Calu3 (cell line): ENCODE data around the gene COG4. TPM values are rescaled to one million over a fixed set of nuclear protein-coding genes. Genes with fewer than 3 reads are reported as not detected.

Source experiments
- Bru-seq: library from RNA; stranded (reverse); fragments of 400-500 nt; gene quantifications from one replicate; lab custom pipeline; 2021; lab: Mats Ljungman, UMichigan
- BruChase-seq, 2 experiments: library from RNA; stranded (reverse); fragments of 400-500 nt; gene quantifications; one replicate each; lab custom pipeline; 2021; lab: Mats Ljungman, UMichigan
- BruUV-seq: library from RNA; stranded (reverse); fragments of 400-500 nt; replicated peaks from 2 replicates; lab custom pipeline; 2021; lab: Mats Ljungman, UMichigan
- CTCF ChIA-PET: fragments of 300-600 bp; sonication (Branson Sonifier 250); formaldehyde crosslinking; loops from one replicate; lab custom pipeline; 2022; ENCODE audit warnings: antibody characterized with exemption; lab: Charles Lee
- DNase-seq: peaks from one replicate; pipeline ENCODE4 v3.0.0; 2022
- H3K27ac Mint-ChIP-seq: one replicate; pipeline ENCODE4 v1.8.0; 2022; ENCODE audit warnings: mixed read lengths; ENCODE audit not compliant: unreplicated experiment
- H3K27me3 Mint-ChIP-seq: one replicate; pipeline ENCODE4 v1.8.0; 2022; ENCODE audit warnings: mixed read lengths; ENCODE audit not compliant: unreplicated experiment
- H3K36me3 Mint-ChIP-seq: one replicate; pipeline ENCODE4 v1.8.0; 2022; ENCODE audit warnings: mild to moderate bottlenecking, moderate library complexity, mixed read lengths; ENCODE audit not compliant: insufficient read depth, unreplicated experiment
- H3K4me1 Mint-ChIP-seq: one replicate; pipeline ENCODE4 v1.8.0; 2022; ENCODE audit warnings: mild to moderate bottlenecking, low read depth, mixed read lengths; ENCODE audit not compliant: unreplicated experiment
- H3K4me3 Mint-ChIP-seq: one replicate; pipeline ENCODE4 v1.8.0; 2022; ENCODE audit warnings: mild to moderate bottlenecking, low read depth, moderate library complexity, mixed read lengths; ENCODE audit not compliant: unreplicated experiment
- H3K9me3 Mint-ChIP-seq: one replicate; pipeline ENCODE4 v1.8.0; 2022; ENCODE audit warnings: low read depth, mixed read lengths; ENCODE audit not compliant: unreplicated experiment
- CTCF ChIP-seq: fragments of 200-600 bp; IDR thresholded peaks from one replicate; pipeline ENCODE4 v1.8.0; 2022; ENCODE audit warnings: antibody characterized with exemption; ENCODE audit not compliant: unreplicated experiment
- intact Hi-C: fragments of 100-400 bp; cut with micrococcal nuclease; formaldehyde crosslinking; loops from one replicate; pipeline ENCODE4 v1.10.0; 2022; ENCODE audit not compliant: unreplicated experiment
- long read RNA-seq: library from polyadenylated mRNA; stranded (forward); transcript quantifications from one replicate; pipeline ENCODE4 v2.0.0, GENCODE V29; 2022
- total RNA-seq: library from RNA; stranded (reverse); gene quantifications from 2 replicates; pipeline ENCODE4 v1.2.3, GENCODE V29; 2022

The COG4 gene
- total RNA-seq (88.6 and 97.8 TPM in 2 replicates), Bru-seq, nascent RNA (percentile 72 among the genes with signal in this experiment), BruChase-seq, experiment 1, labeled RNA remaining after a 6-hour chase (percentile 76 among the genes with signal in this experiment), BruChase-seq, experiment 2, labeled RNA remaining after a 2-hour chase (percentile 75 among the genes with signal in this experiment)
- long read RNA-seq, transcript COG4-201 (19 exons, 2,833 nt), result major isoform, 132 of 189 reads
- long read RNA-seq, partial matches to known transcripts, result 25 of 189 reads
- long read RNA-seq, other reads (novel, unspliced or antisense), result 30 of 189 reads

GRCh38 chr16:70523076-70523742 lies at the start of gene COG4:
Gene COG4, minus strand, starts transcription at chr16:70523554. Its CDS starts 11 bp downstream, at chr16:70523543.
- CTCF ChIA-PET, result interaction anchor here (0.8 to 1.4 kb wide), 2 partner anchors 9 to 144 kb away, joined by 3 to 4 read pairs; no protein-coding TSS in a partner anchor
- DNase-seq, result peak; percentile 93
- peaks cover 63% of the 10 kb centered on the region for H3K36me3 Mint-ChIP-seq
- H3K9me3 Mint-ChIP-seq, result no peaks in the 10 kb centered on the region
- H3K4me1 Mint-ChIP-seq, result peaks cover 17% of the 10 kb centered on the region
- intact Hi-C loops, result no loop called here
- no peaks in the 10 kb centered on the region for H3K27me3 Mint-ChIP-seq
- H3K4me3 Mint-ChIP-seq, result peak within 1 kb of the TSS; percentile 89
- TF ChIP-seq CTCF, result no peak
- H3K27ac Mint-ChIP-seq, result peak within 1 kb of the TSS; percentile 99
- BruUV-seq, result TSS peak; percentile 86

- no peaks in the 10 kb centered on the region for H3K9me3 Mint-ChIP-seq
- CTCF ChIA-PET, result interaction anchor here (1.6 kb wide), 1 partner anchor 81 kb away, joined by 4 read pairs; no protein-coding TSS in a partner anchor
- H3K27me3 Mint-ChIP-seq, result no peaks in the 10 kb centered on the region
- H3K4me1 Mint-ChIP-seq, result peaks cover 35% of the 10 kb centered on the region
- intact Hi-C loops, result no loop called here
- no peak for DNase-seq
- H3K4me3 Mint-ChIP-seq, result no peak overlapping the region
- BruUV-seq, result no TSS peak
- no peak for TF ChIP-seq CTCF
- H3K27ac Mint-ChIP-seq, result peak overlapping the region; percentile 77
- peaks cover 96% of the 10 kb centered on the region for H3K36me3 Mint-ChIP-seq
Observed at GRCh38 chr16:70572926-70573270, 49.5 kb upstream of the COG4 start.

- H3K9me3 Mint-ChIP-seq, result no peaks in the 10 kb centered on the region
- peak overlapping the region; percentile 77 for H3K27ac Mint-ChIP-seq
- intact Hi-C loops, result no loop called here
- H3K4me3 Mint-ChIP-seq, result no peak overlapping the region
- no peak for TF ChIP-seq CTCF
- H3K4me1 Mint-ChIP-seq, result peaks cover 38% of the 10 kb centered on the region
- CTCF ChIA-PET, result interaction anchor here (1.6 kb wide), 1 partner anchor 82 kb away, joined by 4 read pairs; no protein-coding TSS in a partner anchor
- BruUV-seq, result no TSS peak
- no peak for DNase-seq
- peaks cover 96% of the 10 kb centered on the region for H3K36me3 Mint-ChIP-seq
- H3K27me3 Mint-ChIP-seq, result no peaks in the 10 kb centered on the region
Observed at GRCh38 chr16:70572050-70572925, 48.9 kb upstream of the COG4 start.

GRCh38 chr16:70571623-70572022 lies 48.3 kb upstream of the COG4 start:
- Mint-ChIP-seq H3K4me3 (no peak overlapping the region), H3K27ac (peak overlapping the region; percentile 77), H3K4me1 (peaks cover 38% of the 10 kb centered on the region), H3K36me3 (peaks cover 96% of the 10 kb centered on the region), H3K27me3 (no peaks in the 10 kb centered on the region), H3K9me3 (no peaks in the 10 kb centered on the region)
- CTCF ChIA-PET, result no interaction called here
- no peak for DNase-seq
- BruUV-seq, result TSS peak; percentile 21
- TF ChIP-seq CTCF, result no peak
- intact Hi-C loops, result no loop called here
